Measurements from ENCODE around the gene TMEM100.

GRCh38 chr17:55720919-55721836 is 1.5 kb downstream of the TMEM100 start:
- TF ChIP-seq CTCF (conservative IDR thresholded peaks at IDR 0.05) (no peak), EZH2 (IDR thresholded peaks at IDR 0.05; ENCODE audit: low read depth) (no peak)
